Astrocyte (in vitro differentiated cells and primary cell): ENCODE measurements around the gene PMAIP1.

Source experiments
- EZH2 ChIP-seq: IDR thresholded peaks from 2 replicates; pipeline ENCODE4 v1.6.1; 2012; ENCODE audit warnings: mild to moderate bottlenecking, low read length, inconsistent platforms; ENCODE audit not compliant: insufficient read depth
- TF ChIP-seq, protein P1 (sequence below): IDR thresholded peaks from 2 replicates; pipeline ENCODE4 v1.5.1; 2011; ENCODE audit warnings: low read depth, mild to moderate bottlenecking, inconsistent platforms, low read length, moderate library complexity; ENCODE audit not compliant: insufficient read depth

DNA sequence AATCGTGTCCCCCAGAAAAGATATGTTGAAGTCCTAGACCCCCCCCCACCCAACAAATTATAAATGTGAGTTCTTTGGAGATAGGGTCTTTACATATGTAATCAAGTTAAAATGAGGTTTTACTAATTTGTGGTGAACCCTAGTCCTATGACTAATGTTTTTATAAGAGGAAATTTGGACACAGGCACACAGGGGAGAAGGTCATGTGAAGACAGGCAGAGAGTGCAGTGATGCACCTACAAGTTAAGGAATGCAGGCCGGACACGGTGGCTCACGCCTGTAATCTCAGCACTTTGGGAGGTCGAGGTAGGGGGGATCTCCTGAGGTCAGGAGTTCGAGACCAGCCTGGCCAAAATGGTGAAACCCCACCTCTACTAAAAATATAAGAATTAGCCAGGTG is 5.8 kb upstream of the PMAIP1 start:
- TF ChIP-seq, protein P1, sequence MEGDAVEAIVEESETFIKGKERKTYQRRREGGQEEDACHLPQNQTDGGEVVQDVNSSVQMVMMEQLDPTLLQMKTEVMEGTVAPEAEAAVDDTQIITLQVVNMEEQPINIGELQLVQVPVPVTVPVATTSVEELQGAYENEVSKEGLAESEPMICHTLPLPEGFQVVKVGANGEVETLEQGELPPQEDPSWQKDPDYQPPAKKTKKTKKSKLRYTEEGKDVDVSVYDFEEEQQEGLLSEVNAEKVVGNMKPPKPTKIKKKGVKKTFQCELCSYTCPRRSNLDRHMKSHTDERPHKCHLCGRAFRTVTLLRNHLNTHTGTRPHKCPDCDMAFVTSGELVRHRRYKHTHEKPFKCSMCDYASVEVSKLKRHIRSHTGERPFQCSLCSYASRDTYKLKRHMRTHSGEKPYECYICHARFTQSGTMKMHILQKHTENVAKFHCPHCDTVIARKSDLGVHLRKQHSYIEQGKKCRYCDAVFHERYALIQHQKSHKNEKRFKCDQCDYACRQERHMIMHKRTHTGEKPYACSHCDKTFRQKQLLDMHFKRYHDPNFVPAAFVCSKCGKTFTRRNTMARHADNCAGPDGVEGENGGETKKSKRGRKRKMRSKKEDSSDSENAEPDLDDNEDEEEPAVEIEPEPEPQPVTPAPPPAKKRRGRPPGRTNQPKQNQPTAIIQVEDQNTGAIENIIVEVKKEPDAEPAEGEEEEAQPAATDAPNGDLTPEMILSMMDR = no peak
- TF ChIP-seq EZH2 = no peak
